Mucosa of rectum (tissue), 2 donors: ENCODE results near the gene RBM46.
"Not testable (repeated sequence)": the region's sequence is repeated elsewhere in the genome, so short reads cannot be mapped to it uniquely, and the experiment has no call there.

ENCODE experiments used
- H3K27ac ChIP-seq, 2 donors: one replicate each; pipeline ENCODE4 v1.7.0; 2013; ENCODE audit warnings: inconsistent platforms in 2 of 2, low read depth in 2 of 2, low read length in 2 of 2
- H3K27me3 ChIP-seq, 2 donors: one replicate each; pipeline ENCODE4 v1.7.0; 2013; ENCODE audit warnings: low read length in 2 of 2; ENCODE audit not compliant: control insufficient read depth in 2 of 2, insufficient read depth in 2 of 2
- H3K36me3 ChIP-seq, 2 donors: one replicate each; pipeline ENCODE4 v1.7.0; 2013; ENCODE audit warnings: low read length in 2 of 2; ENCODE audit not compliant: control insufficient read depth in 2 of 2, insufficient read depth in 2 of 2
- H3K4me1 ChIP-seq, 2 donors: one replicate each; pipeline ENCODE4 v1.7.0; 2013; ENCODE audit warnings: low read length in 2 of 2, mild to moderate bottlenecking in 1 of 2; ENCODE audit not compliant: control insufficient read depth in 2 of 2, insufficient read depth in 2 of 2
- H3K4me3 ChIP-seq, 2 donors: one replicate each; pipeline ENCODE4 v1.7.0; 2013; ENCODE audit warnings: low read length in 2 of 2
- H3K9ac ChIP-seq, 2 donors: one replicate each; pipeline ENCODE4 v1.7.0; 2013; ENCODE audit warnings: low read length in 2 of 2, low read depth in 1 of 2, mild to moderate bottlenecking in 1 of 2
- H3K9me3 ChIP-seq, 2 donors: one replicate each; pipeline ENCODE4 v1.7.0; 2013; ENCODE audit warnings: low read length in 2 of 2; ENCODE audit not compliant: control insufficient read depth in 2 of 2
- donor health status: healthy.
- donor health status: Normal muscosa, but diverticular disease.

RBM46 gene

GRCh38 chr4:154836030-154836429, 55.0 kb downstream of the RBM46 start:
- no peaks in the 10 kb centered on the region for H3K27me3 ChIP-seq
- H3K4me3 ChIP-seq: no peak overlapping the region
- H3K9me3 ChIP-seq: peaks cover 0 to 2% of the 10 kb centered on the region in 2 donors
- H3K27ac ChIP-seq: no peak overlapping the region
- H3K4me1 ChIP-seq: no peaks in the 10 kb centered on the region
- no peak overlapping the region for H3K9ac ChIP-seq
- no peaks in the 10 kb centered on the region for H3K36me3 ChIP-seq

- no peak overlapping the region for H3K4me3 ChIP-seq
- H3K36me3 ChIP-seq: no peaks in the 10 kb centered on the region
- no peaks in the 10 kb centered on the region for H3K27me3 ChIP-seq
- no peak overlapping the region for H3K9ac ChIP-seq
- H3K4me1 ChIP-seq: no peaks in the 10 kb centered on the region
- H3K9me3 ChIP-seq: peaks cover 0 to 2% of the 10 kb centered on the region in 2 donors
- H3K27ac ChIP-seq: no peak overlapping the region
Measured at GRCh38 chr4:154836513-154836912, 55.4 kb downstream of the RBM46 start.

- Histone ChIP-seq H3K36me3 (no peaks in the 10 kb centered on the region), H3K9ac (no peak overlapping the region), H3K27me3 (no peaks in the 10 kb centered on the region), H3K9me3 (no peaks in the 10 kb centered on the region), H3K27ac (no peak overlapping the region), H3K4me3 (no peak overlapping the region), H3K4me1 (no peaks in the 10 kb centered on the region)
Measured at GRCh38 chr4:154838155-154838554, 57.1 kb downstream of the RBM46 start.

- H3K27ac ChIP-seq: no peak overlapping the region
- no peaks in the 10 kb centered on the region for H3K4me1 ChIP-seq
- no peaks in the 10 kb centered on the region for H3K27me3 ChIP-seq
- H3K4me3 ChIP-seq: no peak overlapping the region
- H3K9ac ChIP-seq: no peak overlapping the region
- H3K9me3 ChIP-seq: no peaks in the 10 kb centered on the region
- H3K36me3 ChIP-seq: no peaks in the 10 kb centered on the region
Measured at GRCh38 chr4:154838694-154839093, 57.6 kb downstream of the RBM46 start.

- Histone ChIP-seq H3K9ac (no peak overlapping the region), H3K4me1 (no peaks in the 10 kb centered on the region), H3K27ac (no peak overlapping the region), H3K27me3 (peaks cover 0 to 2% of the 10 kb centered on the region in 2 donors), H3K4me3 (no peak overlapping the region), H3K36me3 (no peaks in the 10 kb centered on the region), H3K9me3 (no peaks in the 10 kb centered on the region)
Measured at GRCh38 chr4:154854362-154854761, 73.3 kb downstream of the RBM46 start.

GRCh38 chr4:154858166-154858565, 77.1 kb downstream of the RBM46 start:
- no peak overlapping the region for H3K27ac ChIP-seq
- H3K36me3 ChIP-seq: no peaks in the 10 kb centered on the region
- H3K9me3 ChIP-seq: peaks cover 0 to 4% of the 10 kb centered on the region in 2 donors
- peaks cover 0 to 2% of the 10 kb centered on the region in 2 donors for H3K27me3 ChIP-seq
- H3K4me3 ChIP-seq: no peak overlapping the region
- H3K9ac ChIP-seq: no peak overlapping the region
- no peaks in the 10 kb centered on the region for H3K4me1 ChIP-seq

- Histone ChIP-seq H3K9ac (no peak overlapping the region), H3K27me3 (no peaks in the 10 kb centered on the region), H3K27ac (no peak overlapping the region), H3K4me3 (no peak overlapping the region), H3K9me3 (no peaks in the 10 kb centered on the region), H3K4me1 (no peaks in the 10 kb centered on the region), H3K36me3 (no peaks in the 10 kb centered on the region)
Measured at GRCh38 chr4:154868414-154869194, 87.5 kb downstream of the RBM46 start.

- no peaks in the 10 kb centered on the region for H3K4me1 ChIP-seq
- no peaks in the 10 kb centered on the region for H3K27me3 ChIP-seq
- no peaks in the 10 kb centered on the region for H3K36me3 ChIP-seq
- H3K27ac ChIP-seq: no peak overlapping the region
- no peaks in the 10 kb centered on the region for H3K9me3 ChIP-seq
- H3K4me3 ChIP-seq: no peak overlapping the region
- H3K9ac ChIP-seq: no peak overlapping the region
Measured at GRCh38 chr4:154869301-154869700, 88.2 kb downstream of the RBM46 start.

GRCh38 chr4:154872198-154872597, 91.1 kb downstream of the RBM46 start:
- Histone ChIP-seq H3K9ac (no peak overlapping the region), H3K4me3 (no peak overlapping the region), H3K27ac (no peak overlapping the region), H3K4me1 (no peaks in the 10 kb centered on the region), H3K9me3 (no peaks in the 10 kb centered on the region), H3K36me3 (no peaks in the 10 kb centered on the region), H3K27me3 (no peaks in the 10 kb centered on the region)

- not testable (repeated sequence) for H3K9me3 ChIP-seq, H3K4me1 ChIP-seq, H3K4me3 ChIP-seq
Measured at GRCh38 chr4:154874049-154874448, 93.0 kb downstream of the RBM46 start.

More at GRCh38 chr4:154874049-154874448, 93.0 kb downstream of the RBM46 start:
- not testable (repeated sequence) for H3K27me3 ChIP-seq, H3K27ac ChIP-seq, H3K9ac ChIP-seq, H3K36me3 ChIP-seq
